Endothelial cell of umbilical vein (primary cell): ENCODE results near the gene POU6F2.

ENCODE experiments used
- CTCF ChIP-seq, 2 donors: IDR thresholded peaks; 1 replicate in 1 of 2; 2 replicates in 1 of 2; pipeline ENCODE4 v1.5.1; 2011; ENCODE audit warnings: low read length in 2 of 2, mild to moderate bottlenecking in 2 of 2, moderate library complexity in 2 of 2, control low read depth in 1 of 2, inconsistent platforms in 1 of 2, low read depth in 1 of 2; ENCODE audit not compliant: insufficient read depth in 1 of 2; ENCODE audit errors: extremely low read depth in 1 of 2
- EZH2 ChIP-seq: IDR thresholded peaks from 2 replicates; pipeline ENCODE4 v1.6.1; 2012; ENCODE audit warnings: borderline replicate concordance, low read depth, mild to moderate bottlenecking, moderate library complexity, low read length, inconsistent platforms; ENCODE audit not compliant: severe bottlenecking
- FOS ChIP-seq: IDR thresholded peaks from 2 replicates; pipeline ENCODE4 v1.6.1; 2011; ENCODE audit warnings: mild to moderate bottlenecking, low read length, moderate library complexity, borderline replicate concordance; ENCODE audit not compliant: insufficient read depth
- MAX ChIP-seq: IDR thresholded peaks from 2 replicates; pipeline ENCODE4 v1.6.1; 2011; ENCODE audit not compliant: insufficient read depth, insufficient read length
- MYC ChIP-seq: IDR thresholded peaks from one replicate; pipeline ENCODE4 v1.6.1; 2011; ENCODE audit warnings: mild to moderate bottlenecking, low read depth, low read length
- POLR2A ChIP-seq: IDR thresholded peaks from 2 replicates; pipeline ENCODE4 v1.6.1; 2012; ENCODE audit warnings: low read depth, mild to moderate bottlenecking, control low read depth, low read length
- POLR2AphosphoS5 ChIP-seq: IDR thresholded peaks from 2 replicates; pipeline ENCODE4 v1.6.1; 2012; ENCODE audit warnings: low read depth, mild to moderate bottlenecking, control low read depth, low read length, moderate library complexity; ENCODE audit not compliant: insufficient read depth

GRCh38 chr7:39413636-39414223, 436.0 kb downstream of the POU6F2 start:
- no peak for TF ChIP-seq POLR2A
- TF ChIP-seq CTCF (IDR thresholded peaks at IDR 0.05; ENCODE audit: extremely low read depth in 1 of 2, insufficient read depth in 1 of 2, low read depth in 1 of 2, low read length in 2 of 2), result no peak
- TF ChIP-seq POLR2AphosphoS5, result no peak
- TF ChIP-seq MAX, result no peak
- no peak for TF ChIP-seq EZH2
- TF ChIP-seq FOS, result no peak
- TF ChIP-seq MYC, result no peak
